ENCODE data around the gene APOL4.

DNA sequence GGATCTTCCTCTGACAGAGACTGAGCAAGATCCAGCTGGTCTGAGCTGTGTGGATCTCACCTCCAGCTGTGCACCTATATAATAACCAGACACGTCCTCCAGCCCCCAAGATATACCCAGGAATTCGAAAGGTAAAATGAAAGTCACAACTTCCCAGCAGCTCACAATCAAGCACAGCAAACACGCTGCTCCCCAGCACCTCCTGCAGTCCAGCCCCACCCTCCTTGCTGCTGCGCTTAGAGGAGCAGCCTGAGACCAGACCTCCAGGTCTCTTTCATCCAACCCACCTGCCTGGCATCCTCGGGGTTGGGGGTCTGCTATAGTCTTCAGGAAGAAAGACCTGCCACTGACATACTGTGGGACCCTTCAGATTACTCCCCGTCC, 3.0 kb upstream of the APOL4 start:
- TF ChIP-seq, protein P1, sequence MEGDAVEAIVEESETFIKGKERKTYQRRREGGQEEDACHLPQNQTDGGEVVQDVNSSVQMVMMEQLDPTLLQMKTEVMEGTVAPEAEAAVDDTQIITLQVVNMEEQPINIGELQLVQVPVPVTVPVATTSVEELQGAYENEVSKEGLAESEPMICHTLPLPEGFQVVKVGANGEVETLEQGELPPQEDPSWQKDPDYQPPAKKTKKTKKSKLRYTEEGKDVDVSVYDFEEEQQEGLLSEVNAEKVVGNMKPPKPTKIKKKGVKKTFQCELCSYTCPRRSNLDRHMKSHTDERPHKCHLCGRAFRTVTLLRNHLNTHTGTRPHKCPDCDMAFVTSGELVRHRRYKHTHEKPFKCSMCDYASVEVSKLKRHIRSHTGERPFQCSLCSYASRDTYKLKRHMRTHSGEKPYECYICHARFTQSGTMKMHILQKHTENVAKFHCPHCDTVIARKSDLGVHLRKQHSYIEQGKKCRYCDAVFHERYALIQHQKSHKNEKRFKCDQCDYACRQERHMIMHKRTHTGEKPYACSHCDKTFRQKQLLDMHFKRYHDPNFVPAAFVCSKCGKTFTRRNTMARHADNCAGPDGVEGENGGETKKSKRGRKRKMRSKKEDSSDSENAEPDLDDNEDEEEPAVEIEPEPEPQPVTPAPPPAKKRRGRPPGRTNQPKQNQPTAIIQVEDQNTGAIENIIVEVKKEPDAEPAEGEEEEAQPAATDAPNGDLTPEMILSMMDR (conservative IDR thresholded peaks at IDR 0.05; ENCODE audit: low read depth, low read length) = 0 out of 2 replicates have a peak, but pooled peaks have one; percentile 8
- TF ChIP-seq EZH2 (IDR thresholded peaks at IDR 0.05; ENCODE audit: borderline replicate concordance, low read depth, low read length, poor library complexity, severe bottlenecking) = no peak
